MM.1S (cell line): Measurements from ENCODE around the gene GINS3.

Experiments used
- EZH2 ChIP-seq: fragments of 300-600 bp; sonication (generic); optimal IDR thresholded peaks from 2 replicates; pipeline ENCODE3; 2017; ENCODE audit warnings: low read depth, mild to moderate bottlenecking, antibody characterized with exemption, low read length, mixed read lengths
- TF ChIP-seq, protein P1 (sequence below): fragments of 300-600 bp; sonication (generic); IDR thresholded peaks from 2 replicates; pipeline ENCODE4 v1.5.1; 2016; ENCODE audit warnings: antibody characterized with exemption, low read length, mixed read lengths

DNA sequence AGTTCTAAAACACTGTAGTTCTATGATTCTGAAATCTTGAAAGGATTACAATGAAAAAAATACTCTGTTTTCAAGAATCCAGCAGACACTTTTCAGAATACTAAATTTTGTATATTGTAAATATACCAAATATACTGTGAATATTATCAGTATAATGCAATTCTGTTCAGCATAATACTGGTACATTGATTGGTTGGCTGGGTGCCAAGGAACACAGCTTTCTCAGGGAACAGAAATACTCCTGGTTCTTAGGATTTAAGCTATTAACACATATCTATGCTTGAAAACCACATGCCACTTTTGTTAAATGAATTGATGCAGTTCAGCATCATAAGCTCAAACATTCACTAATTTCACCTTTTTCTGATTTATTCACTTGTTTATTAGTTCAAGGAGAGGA lies 2.5 kb upstream of the GINS3 start:
- TF ChIP-seq, protein P1, sequence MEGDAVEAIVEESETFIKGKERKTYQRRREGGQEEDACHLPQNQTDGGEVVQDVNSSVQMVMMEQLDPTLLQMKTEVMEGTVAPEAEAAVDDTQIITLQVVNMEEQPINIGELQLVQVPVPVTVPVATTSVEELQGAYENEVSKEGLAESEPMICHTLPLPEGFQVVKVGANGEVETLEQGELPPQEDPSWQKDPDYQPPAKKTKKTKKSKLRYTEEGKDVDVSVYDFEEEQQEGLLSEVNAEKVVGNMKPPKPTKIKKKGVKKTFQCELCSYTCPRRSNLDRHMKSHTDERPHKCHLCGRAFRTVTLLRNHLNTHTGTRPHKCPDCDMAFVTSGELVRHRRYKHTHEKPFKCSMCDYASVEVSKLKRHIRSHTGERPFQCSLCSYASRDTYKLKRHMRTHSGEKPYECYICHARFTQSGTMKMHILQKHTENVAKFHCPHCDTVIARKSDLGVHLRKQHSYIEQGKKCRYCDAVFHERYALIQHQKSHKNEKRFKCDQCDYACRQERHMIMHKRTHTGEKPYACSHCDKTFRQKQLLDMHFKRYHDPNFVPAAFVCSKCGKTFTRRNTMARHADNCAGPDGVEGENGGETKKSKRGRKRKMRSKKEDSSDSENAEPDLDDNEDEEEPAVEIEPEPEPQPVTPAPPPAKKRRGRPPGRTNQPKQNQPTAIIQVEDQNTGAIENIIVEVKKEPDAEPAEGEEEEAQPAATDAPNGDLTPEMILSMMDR: no peak
- TF ChIP-seq EZH2: no peak
